Endothelial cell of umbilical vein (primary cell): ENCODE measurements around the gene UBXN6. TPM values are rescaled to one million over a fixed set of nuclear protein-coding genes. Genes with fewer than 3 reads are reported as not detected.

Experiments
- BruUV-seq: library from RNA; stranded (reverse); fragments of 400-500 nt; replicated peaks from 2 replicates; lab custom pipeline; 2021; lab: Mats Ljungman, UMichigan
- CTCF ChIA-PET: fragments of 300-600, 350-600 bp; sonication (Branson Sonifier 250); formaldehyde crosslinking; loops from one replicate; lab custom pipeline; 2021; ENCODE audit warnings: antibody characterized with exemption, inconsistent platforms; lab: Charles Lee
- POLR2A ChIA-PET: fragments of 300-600, 350-600 bp; sonication (Branson Sonifier 250); formaldehyde crosslinking; loops from one replicate; lab custom pipeline; 2021; ENCODE audit warnings: antibody characterized with exemption, inconsistent platforms; lab: Charles Lee
- DNase-seq: peaks from one replicate; pipeline ENCODE4 v3.0.0-alpha.2; 2011; ENCODE audit warnings: low read depth, low spot score
- FAIRE-seq: peaks from 2 replicates; lab custom pipeline; 2011; peaks lifted over from hg19 to GRCh38; lab: Jason Lieb, UNC
- H2AFZ ChIP-seq: 2 replicates; pipeline ENCODE4 v1.6.0; 2012; ENCODE audit warnings: low read depth, low read length, control low read depth, inconsistent platforms
- H3K27ac ChIP-seq: 2 replicates; pipeline ENCODE4 v1.5.1; 2011; ENCODE audit warnings: low read depth, mild to moderate bottlenecking, control low read depth, low read length, moderate library complexity; ENCODE audit not compliant: insufficient read depth
- H3K27me3 ChIP-seq, 2 experiments: 2 replicates each; pipeline versions ENCODE4 v1.6.0 to v1.6.1; 2011; ENCODE audit warnings: low read length in 2 of 2, mixed read lengths in 1 of 2; ENCODE audit not compliant: control insufficient read depth in 2 of 2, insufficient read depth in 2 of 2
- H3K36me3 ChIP-seq, 2 experiments: 2 replicates in 1 of 2; 3 replicates in 1 of 2; pipeline ENCODE4 v1.5.1; 2011; ENCODE audit warnings: low read length in 2 of 2, mild to moderate bottlenecking in 1 of 2, moderate library complexity in 1 of 2; ENCODE audit not compliant: control insufficient read depth in 2 of 2, insufficient read depth in 2 of 2; ENCODE audit errors: extremely low read depth in 1 of 2
- H3K4me1 ChIP-seq: 3 replicates; pipeline ENCODE4 v1.5.1; 2011; ENCODE audit warnings: mild to moderate bottlenecking, low read length; ENCODE audit not compliant: control insufficient read depth, insufficient read depth; ENCODE audit errors: extremely low read depth
- H3K4me2 ChIP-seq: 2 replicates; pipeline ENCODE4 v1.6.1; 2011; ENCODE audit warnings: low read length, control low read depth, mixed read lengths; ENCODE audit not compliant: insufficient read depth
- H3K4me3 ChIP-seq, 3 experiments: fragments of 200-600 bp in 1 of 3; sonication (generic), shearing (Covaris generic) in 1 of 3; replicated peaks in 1 of 3; 2 replicates each; pipeline ENCODE4 v1.5.1; 2011 to 2016; ENCODE audit warnings: control low read depth in 3 of 3, low read length in 3 of 3, mild to moderate bottlenecking in 2 of 3, inconsistent platforms in 1 of 3, low read depth in 1 of 3, moderate library complexity in 1 of 3; ENCODE audit not compliant: insufficient read depth in 1 of 3
- H3K79me2 ChIP-seq: 2 replicates; pipeline ENCODE4 v1.6.0; 2012; ENCODE audit warnings: low read length, inconsistent platforms; ENCODE audit not compliant: control insufficient read depth, insufficient read depth
- H3K9ac ChIP-seq: replicated peaks from 2 replicates; pipeline ENCODE3; 2011; ENCODE audit warnings: low read length, control low read depth; ENCODE audit not compliant: insufficient read depth; ENCODE audit errors: extremely low read depth
- H3K9me1 ChIP-seq: replicated peaks from 3 replicates; pipeline ENCODE4 v1.6.0; 2011; ENCODE audit warnings: mild to moderate bottlenecking, low read length; ENCODE audit not compliant: control insufficient read depth, insufficient read depth; ENCODE audit errors: extremely low read depth
- H3K9me3 ChIP-seq: replicated peaks from 2 replicates; pipeline ENCODE4 v1.5.1; 2012; ENCODE audit warnings: low read length, inconsistent platforms; ENCODE audit not compliant: control insufficient read depth, insufficient read depth
- H4K20me1 ChIP-seq: replicated peaks from 2 replicates; pipeline ENCODE3; 2011; ENCODE audit warnings: mild to moderate bottlenecking, low read length; ENCODE audit not compliant: control insufficient read depth, insufficient read depth; ENCODE audit errors: extremely low read depth
- CTCF ChIP-seq, 2 donors: IDR thresholded peaks; 1 replicate in 1 of 2; 2 replicates in 1 of 2; pipeline ENCODE4 v1.5.1; 2011; ENCODE audit warnings: low read length in 2 of 2, mild to moderate bottlenecking in 2 of 2, moderate library complexity in 2 of 2, control low read depth in 1 of 2, inconsistent platforms in 1 of 2, low read depth in 1 of 2; ENCODE audit not compliant: insufficient read depth in 1 of 2; ENCODE audit errors: extremely low read depth in 1 of 2
- EZH2 ChIP-seq: IDR thresholded peaks from 2 replicates; pipeline ENCODE4 v1.6.1; 2012; ENCODE audit warnings: borderline replicate concordance, low read depth, mild to moderate bottlenecking, moderate library complexity, low read length, inconsistent platforms; ENCODE audit not compliant: severe bottlenecking
- FOS ChIP-seq: IDR thresholded peaks from 2 replicates; pipeline ENCODE4 v1.6.1; 2011; ENCODE audit warnings: mild to moderate bottlenecking, low read length, moderate library complexity, borderline replicate concordance; ENCODE audit not compliant: insufficient read depth
- GATA2 ChIP-seq: IDR thresholded peaks from 2 replicates; pipeline ENCODE4 v1.7.0; 2011; ENCODE audit warnings: low read depth, mild to moderate bottlenecking, moderate library complexity, mixed read lengths, low read length; ENCODE audit not compliant: insufficient read length, insufficient read depth
- JUN ChIP-seq: IDR thresholded peaks from 2 replicates; pipeline ENCODE4 v1.6.1; 2011; ENCODE audit warnings: borderline replicate concordance, low read depth; ENCODE audit not compliant: insufficient read length, insufficient read depth
- MAX ChIP-seq: IDR thresholded peaks from 2 replicates; pipeline ENCODE4 v1.6.1; 2011; ENCODE audit not compliant: insufficient read depth, insufficient read length
- MYC ChIP-seq: IDR thresholded peaks from one replicate; pipeline ENCODE4 v1.6.1; 2011; ENCODE audit warnings: mild to moderate bottlenecking, low read depth, low read length
- POLR2A ChIP-seq: IDR thresholded peaks from 2 replicates; pipeline ENCODE4 v1.6.1; 2012; ENCODE audit warnings: low read depth, mild to moderate bottlenecking, control low read depth, low read length
- POLR2AphosphoS5 ChIP-seq: IDR thresholded peaks from 2 replicates; pipeline ENCODE4 v1.6.1; 2012; ENCODE audit warnings: low read depth, mild to moderate bottlenecking, control low read depth, low read length, moderate library complexity; ENCODE audit not compliant: insufficient read depth
- dilution Hi-C: fragments of 300-500 bp; cut with MboI; formaldehyde crosslinking; loops from one replicate; pipeline ENCODE4 v1.15.0; 2019; ENCODE audit warnings: low sequenced_read_pairs; ENCODE audit not compliant: extremely low pct_ligation_motif_present
- intact Hi-C: fragments of 100-400 bp; cut with micrococcal nuclease; formaldehyde crosslinking; loops from one replicate; pipeline ENCODE4 v1.10.0; 2022
- polyA plus RNA-seq, 4 experiments: library from polyadenylated mRNA; depleted of rRNA in 3 of 4; stranded (reverse) in 3 of 4; unstranded in 1 of 4; fragments of >200 nt; gene quantifications; 2 replicates each; pipeline versions ENCODE4 v1.2.1 to v1.2.3, GENCODE V29; 2011 to 2012; ENCODE audit warnings: missing spikeins in 1 of 4
- total RNA-seq: library from RNA; stranded (reverse); gene quantifications from 2 replicates; pipeline ENCODE4 v1.2.3, GENCODE V29; 2021

Gene UBXN6
- total and polyA plus RNA-seq, 2 donors (not counting 3 experiments of a cell fraction or from before 2014, with no cell fraction given): 78.5 to 93.7 TPM

GRCh38 chr19:4445963-4446703 lies 11.5 kb downstream of the UBXN6 start:
- peaks cover 10 to 47% of the 10 kb centered on the region in 2 experiments for H3K36me3 ChIP-seq
- CTCF ChIA-PET: interaction anchor here (2.1 kb wide), 1 partner anchor 11 kb away, joined by 5 read pairs; no protein-coding TSS in a partner anchor

More at GRCh38 chr19:4445963-4446703, 11.5 kb downstream of the UBXN6 start:
- DNase-seq (no peak), FAIRE-seq (no peak)
- Histone ChIP-seq H3K4me1 (no peaks in the 10 kb centered on the region), H4K20me1 (no peaks in the 10 kb centered on the region), H2AFZ (no peak overlapping the region), H3K9ac (no peak overlapping the region), H3K4me2 (no peak overlapping the region), H3K79me2 (no peaks in the 10 kb centered on the region), H3K4me3 (no peak overlapping the region), H3K9me3 (no peaks in the 10 kb centered on the region), H3K27ac (no peak overlapping the region), H3K27me3 (no peaks in the 10 kb centered on the region), H3K9me1 (no peaks in the 10 kb centered on the region)
- TF ChIP-seq MYC (no peak), FOS (no peak), JUN (no peak), MAX (no peak), EZH2 (no peak), POLR2AphosphoS5 (no peak), CTCF (IDR thresholded peaks at IDR 0.05; ENCODE audit: extremely low read depth in 1 of 2, insufficient read depth in 1 of 2, low read depth in 1 of 2, low read length in 2 of 2) (no peak), GATA2 (no peak), POLR2A (no peak)
- POLR2A ChIA-PET: no interaction called here
- dilution Hi-C loops: no loop called here
- intact Hi-C loops: no loop called here
- BruUV-seq: no TSS peak
